Measurements from ENCODE around the gene H3-3A. TPM values are rescaled to one million over a fixed set of nuclear protein-coding genes. Genes with fewer than 3 reads are reported as not detected.

The H3-3A gene
- total RNA-seq, 2 experiments from 2014 or later: 480 to 486 TPM

GRCh38 chr1:226094451-226094850 is 31.9 kb downstream of the H3-3A start:
- Mint-ChIP-seq H3K27ac (no peak overlapping the region), H3K9me3 (no peaks in the 10 kb centered on the region), H3K4me1 (no peaks in the 10 kb centered on the region), H3K4me3 (no peak overlapping the region), H3K27me3 (peaks cover 15% of the 10 kb centered on the region), H3K36me3 (ENCODE audit: low read depth) (no peaks in the 10 kb centered on the region)
- no peak for DNase-seq
- POLR2A ChIA-PET: interaction anchor here (1.0 to 2.0 kb wide), 2 partner anchors 11 to 31 kb away, joined by 5 to 9 read pairs; no protein-coding TSS in a partner anchor
- CTCF ChIA-PET: interaction anchor here (1.0 to 1.5 kb wide), 3 partner anchors 8 to 31 kb away, joined by 3 read pairs; no protein-coding TSS in a partner anchor

- H3K36me3 Mint-ChIP-seq (ENCODE audit: low read depth): no peaks in the 10 kb centered on the region
- no peak for DNase-seq
- no peak overlapping the region for H3K27ac Mint-ChIP-seq
- H3K4me3 Mint-ChIP-seq: no peak overlapping the region
- H3K9me3 Mint-ChIP-seq: no peaks in the 10 kb centered on the region
- peaks cover 16% of the 10 kb centered on the region for H3K27me3 Mint-ChIP-seq
- H3K4me1 Mint-ChIP-seq: peaks cover 5% of the 10 kb centered on the region
- ChIA-PET POLR2A (interaction anchor here (1.0 to 1.4 kb wide), 4 partner anchors 12 to 96 kb away, joined by 3 to 8 read pairs (median 4); partner anchors contain the start of genes H3-3A and SDE2), CTCF (interaction anchor here (2.2 kb wide), 1 partner anchor 30 kb away, joined by 8 read pairs; no protein-coding TSS in a partner anchor)
These were observed 32.8 kb downstream of the H3-3A start for GRCh38 chr1:226095286-226095685.

GRCh38 chr1:226097866-226098625 is 35.5 kb downstream of the H3-3A start:
- no peak for DNase-seq
- H3K36me3 Mint-ChIP-seq (ENCODE audit: low read depth): no peaks in the 10 kb centered on the region
- POLR2A ChIA-PET: interaction anchor here (2.4 kb wide), 1 partner anchor 12 kb away, joined by 15 read pairs; no protein-coding TSS in a partner anchor
- no peak overlapping the region for H3K4me3 Mint-ChIP-seq
- CTCF ChIA-PET: interaction anchor here (2.0 kb wide), 1 partner anchor 29 kb away, joined by 5 read pairs; no protein-coding TSS in a partner anchor
- H3K4me1 Mint-ChIP-seq: peaks cover 16% of the 10 kb centered on the region
- no peak overlapping the region for H3K27ac Mint-ChIP-seq
- H3K9me3 Mint-ChIP-seq: no peaks in the 10 kb centered on the region
- peaks cover 16% of the 10 kb centered on the region for H3K27me3 Mint-ChIP-seq

- no peak for DNase-seq
- Mint-ChIP-seq H3K4me3 (no peak overlapping the region), H3K27me3 (peaks cover 16% of the 10 kb centered on the region), H3K27ac (no peak overlapping the region), H3K36me3 (ENCODE audit: low read depth) (no peaks in the 10 kb centered on the region), H3K4me1 (peaks cover 16% of the 10 kb centered on the region), H3K9me3 (no peaks in the 10 kb centered on the region)
- ChIA-PET POLR2A (interaction anchor here (2.4 kb wide), 1 partner anchor 11 kb away, joined by 15 read pairs; no protein-coding TSS in a partner anchor), CTCF (interaction anchor here (1.7 to 2.0 kb wide), 2 partner anchors 26 to 30 kb away, joined by 5 read pairs; no protein-coding TSS in a partner anchor)
These were observed 36.6 kb downstream of the H3-3A start for GRCh38 chr1:226098870-226099835.

GRCh38 chr1:226100436-226101391 is 38.2 kb downstream of the H3-3A start:
- Mint-ChIP-seq H3K9me3 (no peaks in the 10 kb centered on the region), H3K4me3 (peak overlapping the region; percentile 78), H3K4me1 (peaks cover 16% of the 10 kb centered on the region), H3K27me3 (peaks cover 11% of the 10 kb centered on the region), H3K27ac (no peak overlapping the region), H3K36me3 (ENCODE audit: low read depth) (no peaks in the 10 kb centered on the region)
- ChIA-PET POLR2A (interaction anchor here (0.6 to 2.8 kb wide), 4 partner anchors 10 to 38 kb away, joined by 3 to 8 read pairs (median 6); partner anchors contain the start of gene H3-3A), CTCF (interaction anchor here (0.6 to 1.3 kb wide), 5 partner anchors 10 to 307 kb away, joined by 3 read pairs; partner anchors contain the start of gene PARP1)
- DNase-seq: peak; percentile 35

GRCh38 chr1:226104671-226105121 is 42.2 kb downstream of the H3-3A start:
- Mint-ChIP-seq H3K4me3 (no peak overlapping the region), H3K4me1 (peaks cover 24% of the 10 kb centered on the region), H3K27me3 (peaks cover 4% of the 10 kb centered on the region), H3K36me3 (ENCODE audit: low read depth) (no peaks in the 10 kb centered on the region), H3K9me3 (no peaks in the 10 kb centered on the region), H3K27ac (no peak overlapping the region)
- CTCF ChIA-PET: no interaction called here
- DNase-seq: no peak
- POLR2A ChIA-PET: no interaction called here

- ChIA-PET POLR2A (interaction anchor here (1.6 to 5.7 kb wide), 6 partner anchors 9 to 107 kb away, joined by 4 to 87 read pairs (median 19); partner anchors contain the start of genes H3-3A and SDE2), CTCF (interaction anchor here (0.5 to 4.8 kb wide), 7 partner anchors 12 to 225 kb away, joined by 3 to 24 read pairs (median 3); no protein-coding TSS in a partner anchor)
- no peak overlapping the region for H3K4me3 Mint-ChIP-seq
- H3K4me1 Mint-ChIP-seq: peaks cover 19% of the 10 kb centered on the region
- no peaks in the 10 kb centered on the region for H3K36me3 Mint-ChIP-seq (ENCODE audit: low read depth)
- H3K9me3 Mint-ChIP-seq: no peaks in the 10 kb centered on the region
- H3K27ac Mint-ChIP-seq: no peak overlapping the region
- DNase-seq: no peak
- no peaks in the 10 kb centered on the region for H3K27me3 Mint-ChIP-seq
These were observed 45.2 kb downstream of the H3-3A start for GRCh38 chr1:226107471-226108460.

- DNase-seq: no peak
- H3K27ac Mint-ChIP-seq: peak overlapping the region; percentile 78
- CTCF ChIA-PET: interaction anchor here (0.6 to 4.8 kb wide), 11 partner anchors 11 to 299 kb away, joined by 3 to 24 read pairs (median 4); partner anchors contain the start of gene PARP1
- no peaks in the 10 kb centered on the region for H3K9me3 Mint-ChIP-seq
- H3K27me3 Mint-ChIP-seq: no peaks in the 10 kb centered on the region
- POLR2A ChIA-PET: interaction anchor here (1.0 to 5.7 kb wide), 13 partner anchors 10 to 681 kb away, joined by 3 to 87 read pairs (median 14); partner anchors contain the start of genes H3-3A, LBR, LIN9 and PYCR2
- peak overlapping the region; percentile 87 for H3K4me3 Mint-ChIP-seq
- no peaks in the 10 kb centered on the region for H3K36me3 Mint-ChIP-seq (ENCODE audit: low read depth)
- H3K4me1 Mint-ChIP-seq: peaks cover 19% of the 10 kb centered on the region
These were observed 46.7 kb downstream of the H3-3A start for GRCh38 chr1:226108935-226109828.

GRCh38 chr1:226109829-226110248 is 47.3 kb downstream of the H3-3A start:
- DNase-seq: peak; percentile 84
- Mint-ChIP-seq H3K27ac (peak overlapping the region; percentile 78), H3K27me3 (no peaks in the 10 kb centered on the region), H3K36me3 (ENCODE audit: low read depth) (no peaks in the 10 kb centered on the region), H3K9me3 (no peaks in the 10 kb centered on the region), H3K4me3 (peak overlapping the region; percentile 87), H3K4me1 (peaks cover 19% of the 10 kb centered on the region)
- ChIA-PET CTCF (interaction anchor here (0.6 to 4.8 kb wide), 9 partner anchors 8 to 298 kb away, joined by 3 to 24 read pairs (median 3); partner anchors contain the start of gene PARP1), POLR2A (interaction anchor here (0.9 to 5.7 kb wide), 18 partner anchors 11 to 681 kb away, joined by 3 to 87 read pairs (median 8); partner anchors contain the start of genes H3-3A, LBR, LIN9 and PYCR2)

All from activated CD4-positive, alpha-beta memory T cell treated with anti-CD3 and anti-CD28 coated beads, Interleukin-2, amount 10 ng/mL, durations not matched to agents 7 days and 5 days (primary cell).